PC-3 (cell line): ENCODE data around the gene PHF21B. TPM values are rescaled to one million over a fixed set of nuclear protein-coding genes. Genes with fewer than 3 reads are reported as not detected.

Source experiments
- ATAC-seq: fragments of 200-7000 bp; cut with Tn5 transposase; 2 replicates; pipeline ENCODE4 v1.9.1; 2020; ENCODE audit warnings: mild to moderate bottlenecking, moderate library complexity
- BruUV-seq: library from RNA; stranded (reverse); fragments of 400-500 nt; replicated peaks from 2 replicates; lab custom pipeline; 2021; lab: Mats Ljungman, UMichigan
- CTCF ChIA-PET: fragments of 300-600 bp; sonication (Branson Sonifier 250); formaldehyde crosslinking; loops from one replicate; lab custom pipeline; 2022; ENCODE audit warnings: antibody characterized with exemption; lab: Charles Lee
- POLR2A ChIA-PET: fragments of 300-600 bp; sonication (Branson Sonifier 250); formaldehyde crosslinking; loops from one replicate; lab custom pipeline; 2022; ENCODE audit warnings: antibody characterized with exemption; ENCODE audit not compliant: unreplicated experiment; lab: Charles Lee
- DNase-seq: peaks from one replicate; pipeline ENCODE4 v3.0.0-alpha.2; 2015
- H2AFZ ChIP-seq: fragments of 300-600 bp; sonication (generic); 2 replicates; pipeline ENCODE4 v1.6.0; 2016; ENCODE audit warnings: antibody characterized with exemption, low read length
- H3F3A ChIP-seq: fragments of 300-600 bp; sonication (generic); one replicate; pipeline ENCODE4 v1.6.0; 2017; ENCODE audit warnings: antibody characterized with exemption, low read length, control low read depth, mild to moderate bottlenecking; ENCODE audit not compliant: unreplicated experiment
- H3K27ac ChIP-seq: fragments of 300-600 bp; sonication (generic); 2 replicates; pipeline ENCODE4 v1.5.1; 2016; ENCODE audit warnings: mild to moderate bottlenecking, low read length
- H3K27me3 ChIP-seq: fragments of 300-600 bp; sonication (generic); 2 replicates; pipeline ENCODE4 v1.6.1; 2016; ENCODE audit warnings: low read length, mixed read lengths
- H3K36me3 ChIP-seq: fragments of 300-600 bp; sonication (generic); 2 replicates; pipeline ENCODE4 v1.6.1; 2016; ENCODE audit warnings: low read depth, mixed run types, low read length, mixed read lengths
- H3K4me1 ChIP-seq: fragments of 300-600 bp; sonication (generic); 2 replicates; pipeline ENCODE4 v1.5.1; 2016; ENCODE audit warnings: low read length; ENCODE audit not compliant: insufficient read depth
- H3K4me2 ChIP-seq: fragments of 300-600 bp; sonication (generic); 2 replicates; pipeline ENCODE4 v1.6.0; 2016; ENCODE audit warnings: low read length
- H3K4me3 ChIP-seq: fragments of 300-600 bp; sonication (generic); 2 replicates; pipeline ENCODE4 v1.5.1; 2016; ENCODE audit warnings: mild to moderate bottlenecking, low read length, mixed read lengths
- H3K79me2 ChIP-seq: fragments of 300-600 bp; sonication (generic); 2 replicates; pipeline ENCODE4 v1.6.1; 2017; ENCODE audit warnings: low read length, mixed read lengths
- H3K9ac ChIP-seq: fragments of 300-600 bp; sonication (generic); 2 replicates; pipeline ENCODE4 v1.6.0; 2016; ENCODE audit warnings: mild to moderate bottlenecking, low read length
- H3K9me2 ChIP-seq: fragments of 300-600 bp; sonication (generic); replicated peaks from 2 replicates; pipeline ENCODE4 v1.6.1; 2016; ENCODE audit warnings: mixed run types, low read length, mixed read lengths
- H3K9me3 ChIP-seq: fragments of 300-600 bp; sonication (generic); 2 replicates; pipeline ENCODE4 v1.6.1; 2016; ENCODE audit warnings: low read length, mixed read lengths
- H4K20me1 ChIP-seq: fragments of 300-600 bp; sonication (generic); 2 replicates; pipeline ENCODE4 v1.6.1; 2016; ENCODE audit warnings: low read length, mixed read lengths
- CTCF ChIP-seq: fragments of 300-600 bp; sonication (generic); conservative IDR thresholded peaks from 2 replicates; pipeline ENCODE4 v1.5.1; 2017; ENCODE audit warnings: antibody characterized with exemption, low read depth, mild to moderate bottlenecking, low read length
- EZH2 ChIP-seq: fragments of 300-600 bp; sonication (generic); IDR thresholded peaks from one replicate; pipeline ENCODE4 v1.6.1; 2017; ENCODE audit warnings: antibody characterized with exemption, mild to moderate bottlenecking, low read length; ENCODE audit not compliant: unreplicated experiment
- EZH2phosphoT487 ChIP-seq: fragments of 300-600 bp; sonication (generic); IDR thresholded peaks from 2 replicates; pipeline ENCODE4 v1.6.1; 2018; ENCODE audit warnings: mild to moderate bottlenecking, antibody characterized with exemption, low read length, borderline replicate concordance
- intact Hi-C: fragments of 100-400 bp; cut with micrococcal nuclease; formaldehyde crosslinking; loops from 2 replicates; pipeline ENCODE4 v1.9.0; 2023
- total RNA-seq: library from RNA; depleted of rRNA; stranded (reverse); fragments of >200 nt; gene quantifications from 2 replicates; pipeline ENCODE4 v1.2.3, GENCODE V29; 2014

PHF21B gene
- total RNA-seq, 1 experiment from 2014 or later: not detected

GRCh38 chr22:44968736-44969135 lies 41.1 kb downstream of the PHF21B start:
- Histone ChIP-seq H2AFZ (no peak overlapping the region), H3K9ac (no peak overlapping the region), H3K9me2 (no peaks in the 10 kb centered on the region), H3K27me3 (peaks cover 5% of the 10 kb centered on the region; the same call in 1 of the 2 replicates), H3K79me2 (no peaks in the 10 kb centered on the region), H3F3A (no peaks in the 10 kb centered on the region), H4K20me1 (no peaks in the 10 kb centered on the region), H3K4me2 (no peak overlapping the region), H3K4me3 (no peak overlapping the region), H3K36me3 (no peaks in the 10 kb centered on the region), H3K9me3 (no peaks in the 10 kb centered on the region), H3K27ac (no peak overlapping the region), H3K4me1 (no peaks in the 10 kb centered on the region)
- intact Hi-C loops: no loop called here
- ATAC-seq (no peak), DNase-seq (peak; percentile 11)
- CTCF ChIA-PET: no interaction called here
- no TSS peak for BruUV-seq
- POLR2A ChIA-PET: no interaction called here
- TF ChIP-seq CTCF (peak; percentile 33; the same call in 1 of the 2 replicates), EZH2 (no peak), EZH2phosphoT487 (no peak)

- H3K9me3 ChIP-seq: no peaks in the 10 kb centered on the region
- H3K9me2 ChIP-seq: no peaks in the 10 kb centered on the region
- intact Hi-C loops: no loop called here
- no peak overlapping the region for H2AFZ ChIP-seq
- no peaks in the 10 kb centered on the region for H3K79me2 ChIP-seq
- H3K27ac ChIP-seq: no peak overlapping the region
- H3F3A ChIP-seq: no peaks in the 10 kb centered on the region
- DNase-seq (no peak), ATAC-seq (no peak)
- no peak overlapping the region for H3K4me2 ChIP-seq
- peaks cover 3% of the 10 kb centered on the region; the same call in 1 of the 2 replicates for H3K4me1 ChIP-seq
- no peaks in the 10 kb centered on the region for H3K27me3 ChIP-seq
- no peaks in the 10 kb centered on the region for H4K20me1 ChIP-seq
- H3K36me3 ChIP-seq: no peaks in the 10 kb centered on the region
- CTCF ChIA-PET: no interaction called here
- no peak overlapping the region for H3K9ac ChIP-seq
- BruUV-seq: no TSS peak
- POLR2A ChIA-PET: no interaction called here
- TF ChIP-seq EZH2phosphoT487: no peak
- TF ChIP-seq EZH2: no peak
- no peak for TF ChIP-seq CTCF
- H3K4me3 ChIP-seq: no peak overlapping the region
These were observed 44.6 kb downstream of the PHF21B start for GRCh38 chr22:44965171-44965570.

GRCh38 chr22:44964722-44965078 lies 45.1 kb downstream of the PHF21B start:
- BruUV-seq: no TSS peak
- H3K27me3 ChIP-seq: no peaks in the 10 kb centered on the region
- ATAC-seq (no peak), DNase-seq (no peak)
- H3K36me3 ChIP-seq: no peaks in the 10 kb centered on the region
- no peak overlapping the region for H3K9ac ChIP-seq
- POLR2A ChIA-PET: no interaction called here
- no peaks in the 10 kb centered on the region for H3K9me3 ChIP-seq
- no peaks in the 10 kb centered on the region for H3F3A ChIP-seq
- intact Hi-C loops: no loop called here
- H3K4me2 ChIP-seq: no peak overlapping the region
- no peak overlapping the region for H3K27ac ChIP-seq
- no peak overlapping the region for H3K4me3 ChIP-seq
- CTCF ChIA-PET: no interaction called here
- no peaks in the 10 kb centered on the region for H3K79me2 ChIP-seq
- H3K9me2 ChIP-seq: no peaks in the 10 kb centered on the region
- no peak overlapping the region for H2AFZ ChIP-seq
- no peak for TF ChIP-seq EZH2phosphoT487
- no peak for TF ChIP-seq EZH2
- TF ChIP-seq CTCF: no peak
- H4K20me1 ChIP-seq: no peaks in the 10 kb centered on the region
- H3K4me1 ChIP-seq: peaks cover 3% of the 10 kb centered on the region; the same call in 1 of the 2 replicates
